Smooth muscle cell (in vitro differentiated cells): ENCODE results near the gene ZNF90. TPM values are rescaled to one million over a fixed set of nuclear protein-coding genes. Genes with fewer than 3 reads are reported as not detected.
A peak's percentile ranks its signal among the peaks of the same experiment; 100 is the strongest.
"Not testable (repeated sequence)": the region's sequence is repeated elsewhere in the genome, so short reads cannot be mapped to it uniquely, and the experiment has no call there.

Experiments used
- DNase-seq: peaks from one replicate; lab custom pipeline; 2025; ENCODE audit not compliant: unreplicated experiment; lab: John Stamatoyannopoulos, UW
- H2AFZ ChIP-seq: fragments of 200-600 bp; sonication (generic); 2 replicates; pipeline ENCODE4 v1.6.0; 2016; ENCODE audit warnings: antibody characterized with exemption, low read depth, mild to moderate bottlenecking
- H3F3A ChIP-seq: fragments of 200-600 bp; sonication (generic); 2 replicates; pipeline ENCODE4 v1.6.0; 2017; ENCODE audit warnings: antibody characterized with exemption, low read depth
- H3K27ac ChIP-seq: fragments of 200-600 bp; sonication (generic); 2 replicates; pipeline ENCODE4 v1.5.1; 2016; ENCODE audit warnings: low read depth, mild to moderate bottlenecking
- H3K27me3 ChIP-seq: fragments of 200-600 bp; sonication (generic); 2 replicates; pipeline ENCODE4 v1.6.1; 2016; ENCODE audit warnings: low read depth, mild to moderate bottlenecking
- H3K36me3 ChIP-seq: fragments of 200-600 bp; sonication (generic); 2 replicates; pipeline ENCODE4 v1.5.1; 2016; ENCODE audit warnings: low read depth
- H3K4me1 ChIP-seq: fragments of 200-600 bp; sonication (generic); 2 replicates; pipeline ENCODE4 v1.5.1; 2016; ENCODE audit warnings: low read depth
- H3K4me2 ChIP-seq: fragments of 200-600 bp; sonication (generic); 2 replicates; pipeline ENCODE4 v1.6.0; 2016; ENCODE audit warnings: mild to moderate bottlenecking
- H3K4me3 ChIP-seq: fragments of 200-600 bp; sonication (generic); 2 replicates; pipeline ENCODE4 v1.5.1; 2016; ENCODE audit warnings: mild to moderate bottlenecking
- H3K79me2 ChIP-seq: fragments of 200-600 bp; sonication (generic); 2 replicates; pipeline ENCODE4 v1.6.0; 2016; ENCODE audit warnings: low read depth, mild to moderate bottlenecking
- H3K9ac ChIP-seq: fragments of 200-600 bp; sonication (generic); 2 replicates; pipeline ENCODE4 v1.6.0; 2016; ENCODE audit warnings: low read depth
- H3K9me3 ChIP-seq: fragments of 200-600 bp; sonication (generic); replicated peaks from 2 replicates; pipeline ENCODE4 v1.5.1; 2016; ENCODE audit warnings: low read depth
- H4K20me1 ChIP-seq: fragments of 200-600 bp; sonication (generic); 2 replicates; pipeline ENCODE4 v1.6.0; 2016; ENCODE audit warnings: low read depth
- CTCF ChIP-seq: fragments of 200-600 bp; sonication (generic); IDR thresholded peaks from 2 replicates; pipeline ENCODE4 v1.5.1; 2017; ENCODE audit warnings: borderline replicate concordance, mild to moderate bottlenecking, antibody characterized with exemption; ENCODE audit not compliant: insufficient read depth, poor library complexity, severe bottlenecking
- WGBS: methylation state at CpG from one replicate; pipeline ENCODE4 v1.1.7; 2016; ENCODE audit warnings: low lambda C conversion rate; 5-methylcytosine and 5-hydroxymethylcytosine counted together
- polyA plus RNA-seq: library from polyadenylated mRNA; unstranded; fragments of >200 nt; fragmentation: Nextera tagmentation; extraction: Ambion mirVana; gene quantifications from 2 replicates; pipeline ENCODE4 v1.2.1, GENCODE V29; 2016
- total RNA-seq: library from RNA; depleted of rRNA; stranded (reverse); fragments of >200 nt; gene quantifications from 2 replicates; pipeline ENCODE4 v1.2.3, GENCODE V29; 2014

ZNF90 gene
- total and polyA plus RNA-seq, 2 experiments from 2014 or later, result 3.4 to 5.3 TPM

DNA sequence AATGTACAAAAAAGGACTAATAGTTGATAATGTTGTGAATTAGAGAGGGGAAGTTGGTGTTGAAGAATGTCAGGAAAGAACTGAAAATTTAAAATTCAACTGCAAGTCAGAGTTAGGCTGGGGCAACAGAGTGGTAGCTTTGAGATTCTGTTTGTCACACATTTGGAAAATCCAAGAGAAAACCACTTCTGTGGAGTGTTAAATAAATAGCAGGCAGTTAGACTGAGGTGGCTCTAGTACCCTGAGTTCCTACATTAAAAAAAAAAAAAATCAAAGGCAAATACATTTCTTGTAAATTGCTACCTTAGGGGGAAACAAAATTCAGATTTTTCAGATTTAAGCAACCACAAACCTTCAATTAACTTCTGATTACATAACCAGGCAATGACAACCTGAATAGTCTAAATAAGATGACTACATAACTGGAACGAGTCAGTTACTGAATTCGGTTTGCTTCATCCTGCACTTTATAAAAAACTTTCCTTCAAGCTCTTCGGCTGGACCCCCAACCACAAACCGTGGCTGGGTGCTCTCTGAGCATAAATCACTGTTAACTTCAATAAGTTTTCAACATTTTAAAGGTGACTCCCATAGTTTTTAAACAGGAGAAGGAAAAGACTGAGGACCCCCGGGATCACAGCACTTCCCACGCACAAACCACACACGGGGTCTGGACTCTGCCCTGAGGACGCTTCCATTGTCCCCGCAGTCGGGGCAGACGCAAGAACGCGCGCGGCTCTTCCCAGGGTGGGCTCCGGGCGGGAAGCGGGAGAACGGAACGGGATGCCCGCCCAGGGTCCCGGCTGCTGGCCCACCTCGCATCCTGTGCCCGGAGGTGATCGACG is 39.2 kb upstream of the ZNF90 start:
- no peak for TF ChIP-seq CTCF
- no peaks in the 10 kb centered on the region for H4K20me1 ChIP-seq
- peak overlapping the region; percentile 90 for H2AFZ ChIP-seq
- under 1% methylated on average over 20 of the region's 26 CpGs for WGBS
- DNase-seq, result no peak
- no peaks in the 10 kb centered on the region for H3K36me3 ChIP-seq
- peaks cover 17% of the 10 kb centered on the region for H3K79me2 ChIP-seq
- peak overlapping the region; percentile 82 for H3K9ac ChIP-seq
- H3K4me1 ChIP-seq, result peaks cover 10% of the 10 kb centered on the region
- H3F3A ChIP-seq, result no peaks in the 10 kb centered on the region
- H3K4me2 ChIP-seq, result peak overlapping the region; percentile 86
- H3K9me3 ChIP-seq, result no peaks in the 10 kb centered on the region
- H3K27me3 ChIP-seq, result no peaks in the 10 kb centered on the region
- peak overlapping the region; percentile 37 for H3K27ac ChIP-seq
- peak overlapping the region; percentile 74 for H3K4me3 ChIP-seq

- WGBS, result 5% methylated on average over 18 of the region's 25 CpGs
- no peak for TF ChIP-seq CTCF
- peak within 1 kb of the TSS; percentile 90 for H2AFZ ChIP-seq
Measured at GRCh38 chr19:20039203-20039723, 38.5 kb upstream of the ZNF90 start, which contains the start of gene ZNF682. ZNF682 (minus strand) TSS chr19:20039505; CDS start chr19:20039345, 160 bp downstream.

GRCh38 chr19:20044663-20045062 is 33.1 kb upstream of the ZNF90 start:
- Histone ChIP-seq H2AFZ (no peak overlapping the region), H3K27me3 (no peaks in the 10 kb centered on the region), H3K4me3 (no peak overlapping the region), H3K36me3 (no peaks in the 10 kb centered on the region), H3K9ac (no peak overlapping the region), H3K79me2 (no peaks in the 10 kb centered on the region), H4K20me1 (no peaks in the 10 kb centered on the region), H3K4me2 (no peak overlapping the region), H3F3A (no peaks in the 10 kb centered on the region), H3K27ac (no peak overlapping the region), H3K9me3 (no peaks in the 10 kb centered on the region), H3K4me1 (no peaks in the 10 kb centered on the region)
- 91% methylated on average over 3 of the region's 3 CpGs for WGBS
- TF ChIP-seq CTCF, result no peak
- no peak for DNase-seq

More at GRCh38 chr19:20039203-20039723, 38.5 kb upstream of the ZNF90 start, which contains the start of gene ZNF682:
- Histone ChIP-seq H3K79me2 (peaks cover 17% of the 10 kb centered on the region), H4K20me1 (no peaks in the 10 kb centered on the region), H3K4me1 (peaks cover 10% of the 10 kb centered on the region), H3K4me3 (peak within 1 kb of the TSS; percentile 74), H3F3A (no peaks in the 10 kb centered on the region), H3K4me2 (peak within 1 kb of the TSS; percentile 86), H3K9me3 (no peaks in the 10 kb centered on the region), H3K27ac (peak within 1 kb of the TSS; percentile 37), H3K36me3 (no peaks in the 10 kb centered on the region), H3K9ac (peak within 1 kb of the TSS; percentile 82), H3K27me3 (no peaks in the 10 kb centered on the region)
- peak; percentile 81 for DNase-seq

DNA sequence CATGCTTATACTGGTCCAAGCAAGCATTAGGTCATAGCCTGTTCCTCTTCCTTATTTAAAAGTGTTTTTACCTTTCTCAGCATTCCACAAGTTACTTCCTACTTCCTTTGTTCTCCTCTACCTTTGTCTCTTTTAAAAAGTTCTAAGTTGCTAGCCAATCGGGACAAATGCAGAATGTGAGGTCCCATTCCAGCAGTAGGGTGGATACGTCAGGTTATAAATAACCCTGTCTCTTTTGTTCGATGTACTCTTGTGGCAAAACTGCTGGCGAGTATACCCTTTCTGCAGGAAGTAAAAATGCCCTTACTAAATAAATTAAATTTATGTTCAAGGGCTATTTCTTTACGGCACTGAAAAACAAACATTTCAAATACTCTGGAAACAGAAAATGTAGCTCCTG is 32.1 kb upstream of the ZNF90 start:
- WGBS, result 81% methylated on average over 5 of the region's 5 CpGs
- H3K4me1 ChIP-seq, H3K9ac ChIP-seq: not testable (repeated sequence)

More for the DNA sequence above, 32.1 kb upstream of the ZNF90 start:
- not testable (repeated sequence) for H3K27ac ChIP-seq, H3K36me3 ChIP-seq, H2AFZ ChIP-seq, H3K9me3 ChIP-seq, H3F3A ChIP-seq, H3K79me2 ChIP-seq, DNase-seq, H3K27me3 ChIP-seq, H3K4me2 ChIP-seq, H4K20me1 ChIP-seq, H3K4me3 ChIP-seq
